CD14-positive monocyte (primary cell): ENCODE results near the gene F11. TPM values are rescaled to one million over a fixed set of nuclear protein-coding genes. Genes with fewer than 3 reads are reported as not detected.
"Not testable (repeated sequence)": the region's sequence is repeated elsewhere in the genome, so short reads cannot be mapped to it uniquely, and the experiment has no call there.

ENCODE experiments used
- DNase-seq, 3 donors: peaks; one replicate each; pipeline ENCODE4 v3.0.0-alpha.2; 2011 to 2022
- H2AFZ ChIP-seq: 2 replicates; pipeline ENCODE4 v1.6.0; 2012; ENCODE audit warnings: mild to moderate bottlenecking, low read depth, low read length, inconsistent platforms; ENCODE audit not compliant: insufficient read depth, poor library complexity, severe bottlenecking
- H3K27ac ChIP-seq, 2 donors: 1 replicate in 1 of 2; 2 replicates in 1 of 2; pipeline ENCODE4 v1.5.1; 2012 to 2013; ENCODE audit warnings: low read length in 2 of 2, control low read depth in 1 of 2, inconsistent platforms in 1 of 2, low read depth in 1 of 2, mild to moderate bottlenecking in 1 of 2
- H3K27me3 ChIP-seq, 2 donors: one replicate each; pipeline versions ENCODE4 v1.6.0 to v1.6.1; 2011 to 2013; ENCODE audit warnings: low read length in 2 of 2; ENCODE audit not compliant: control insufficient read depth in 2 of 2, insufficient read depth in 2 of 2
- H3K36me3 ChIP-seq, 2 donors: replicated peaks in 1 of 2; 1 replicate in 1 of 2; 2 replicates in 1 of 2; pipeline versions ENCODE4 v1.5.1 to v1.6.1; 2012 to 2013; ENCODE audit warnings: low read length in 2 of 2, control low read depth in 1 of 2, inconsistent platforms in 1 of 2, mild to moderate bottlenecking in 1 of 2; ENCODE audit not compliant: insufficient read depth in 2 of 2, control insufficient read depth in 1 of 2
- H3K4me1 ChIP-seq, 2 donors: 1 replicate in 1 of 2; 2 replicates in 1 of 2; pipeline versions ENCODE4 v1.5.1 to v1.6.1; 2012 to 2013; ENCODE audit warnings: low read length in 2 of 2, control low read depth in 1 of 2, inconsistent platforms in 1 of 2, mild to moderate bottlenecking in 1 of 2, moderate library complexity in 1 of 2; ENCODE audit not compliant: insufficient read depth in 2 of 2, control insufficient read depth in 1 of 2
- H3K4me2 ChIP-seq: replicated peaks from 2 replicates; pipeline ENCODE3; 2012; ENCODE audit warnings: low read length, moderate library complexity, mild to moderate bottlenecking; ENCODE audit not compliant: poor library complexity, severe bottlenecking; ENCODE audit errors: extremely low read depth
- H3K4me3 ChIP-seq, 3 experiments: fragments of 200-600 bp in 1 of 3; sonication (generic) in 1 of 3; replicated peaks in 1 of 3; 1 replicate in 2 of 3; 2 replicates in 1 of 3; pipeline ENCODE4 v1.5.1; 2011 to 2013; ENCODE audit warnings: low read length in 3 of 3, mild to moderate bottlenecking in 3 of 3, control low read depth in 2 of 3, low read depth in 2 of 3, inconsistent platforms in 1 of 3, moderate library complexity in 1 of 3
- H3K79me2 ChIP-seq: 2 replicates; pipeline ENCODE4 v1.6.0; 2012; ENCODE audit warnings: mild to moderate bottlenecking, control low read depth, inconsistent platforms, low read length, moderate library complexity; ENCODE audit not compliant: insufficient read depth
- H3K9ac ChIP-seq: 2 replicates; pipeline ENCODE4 v1.6.0; 2017; ENCODE audit warnings: low read length, mild to moderate bottlenecking; ENCODE audit not compliant: insufficient read depth, poor library complexity, severe bottlenecking
- H3K9me3 ChIP-seq, 2 donors: replicated peaks in 1 of 2; 1 replicate in 1 of 2; 2 replicates in 1 of 2; pipeline versions ENCODE4 v1.5.1 to v1.6.1; 2012 to 2013; ENCODE audit warnings: low read length in 2 of 2, control low read depth in 1 of 2; ENCODE audit not compliant: control insufficient read depth in 1 of 2, insufficient read depth in 1 of 2
- H4K20me1 ChIP-seq: 2 replicates; pipeline ENCODE4 v1.6.0; 2012; ENCODE audit warnings: mild to moderate bottlenecking, low read length, control low read depth, moderate library complexity; ENCODE audit not compliant: insufficient read depth
- H3K27ac Mint-ChIP-seq, 7 donors: one replicate each; pipeline ENCODE4 v1.8.0; 2020; ENCODE audit warnings: mild to moderate bottlenecking in 7 of 7, mixed read lengths in 7 of 7, moderate library complexity in 6 of 7, inconsistent platforms in 2 of 7
- H3K27me3 Mint-ChIP-seq, 3 donors: one replicate each; pipeline ENCODE4 v1.8.0; 2021 to 2022; ENCODE audit warnings: low read depth in 3 of 3, mild to moderate bottlenecking in 3 of 3, mixed read lengths in 3 of 3, moderate library complexity in 3 of 3, inconsistent platforms in 1 of 3
- H3K36me3 Mint-ChIP-seq, 2 donors: one replicate each; pipeline ENCODE4 v1.8.0; 2020; ENCODE audit warnings: mixed read lengths in 2 of 2, inconsistent platforms in 1 of 2, mild to moderate bottlenecking in 1 of 2
- H3K4me1 Mint-ChIP-seq: one replicate; pipeline ENCODE4 v1.8.0; 2020; ENCODE audit warnings: mild to moderate bottlenecking, mixed read lengths
- H3K4me3 Mint-ChIP-seq, 2 donors: one replicate each; pipeline ENCODE4 v1.8.0; 2020; ENCODE audit warnings: mild to moderate bottlenecking in 2 of 2, mixed read lengths in 2 of 2, moderate library complexity in 1 of 2
- H3K9me3 Mint-ChIP-seq, 7 donors: one replicate each; pipeline ENCODE4 v1.8.0; 2020 to 2022; ENCODE audit warnings: mixed read lengths in 7 of 7, mild to moderate bottlenecking in 6 of 7, moderate library complexity in 6 of 7, inconsistent platforms in 2 of 7
- WGBS: methylation state at CpG from one replicate; pipeline ENCODE4 v1.1.5; 2013; ENCODE audit warnings: missing lambda C conversion rate; ENCODE audit not compliant: insufficient coverage; 5-methylcytosine and 5-hydroxymethylcytosine counted together
- intact Hi-C, 2 donors: fragments of 100-400 bp; cut with micrococcal nuclease; formaldehyde crosslinking; loops; one replicate each; pipeline versions ENCODE4 v1.15.0 to v1.15.1; 2023
- polyA plus RNA-seq, 3 donors: library from polyadenylated mRNA; depleted of rRNA in 1 of 3; unstranded in 2 of 3; stranded (reverse) in 1 of 3; fragments of 300-500 nt in 2 of 3; fragments of >200 nt in 1 of 3; fragmentation: Illumina TruSeq in 2 of 3; gene quantifications; 1 replicate in 2 of 3; 2 replicates in 1 of 3; pipeline ENCODE4 v1.2.3, GENCODE V29; 2012 to 2021
- TF ChIP-seq, protein P1 (sequence below): fragments of 200-600 bp; IDR thresholded peaks from one replicate; pipeline ENCODE4 v1.8.0; 2022; ENCODE audit warnings: antibody characterized with exemption, mild to moderate bottlenecking

F11 gene
- polyA plus RNA-seq, 3 donors, result not detected

DNA sequence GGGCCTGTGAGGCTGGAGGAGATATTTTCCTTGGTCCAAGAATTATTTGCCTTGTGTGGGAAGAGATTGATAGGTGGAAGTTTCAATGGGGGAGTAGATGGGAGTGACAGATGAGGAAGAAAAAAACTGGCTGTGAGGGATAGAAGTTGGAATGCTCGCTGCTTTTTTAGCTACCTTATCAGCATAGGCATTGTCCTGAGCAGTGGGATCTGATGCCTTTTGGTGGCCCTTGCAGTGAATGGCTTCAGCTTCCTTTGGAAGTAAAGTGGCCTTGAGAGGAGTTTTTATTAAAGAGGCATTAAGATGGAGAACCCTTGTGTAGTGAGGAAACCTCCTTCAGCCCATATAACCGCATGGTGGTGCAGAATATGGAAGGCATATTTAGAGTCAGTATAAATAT lies 22.7 kb upstream of the F11 start:
- WGBS, result 89% methylated on average over 1 of the region's 2 CpGs

DNA sequence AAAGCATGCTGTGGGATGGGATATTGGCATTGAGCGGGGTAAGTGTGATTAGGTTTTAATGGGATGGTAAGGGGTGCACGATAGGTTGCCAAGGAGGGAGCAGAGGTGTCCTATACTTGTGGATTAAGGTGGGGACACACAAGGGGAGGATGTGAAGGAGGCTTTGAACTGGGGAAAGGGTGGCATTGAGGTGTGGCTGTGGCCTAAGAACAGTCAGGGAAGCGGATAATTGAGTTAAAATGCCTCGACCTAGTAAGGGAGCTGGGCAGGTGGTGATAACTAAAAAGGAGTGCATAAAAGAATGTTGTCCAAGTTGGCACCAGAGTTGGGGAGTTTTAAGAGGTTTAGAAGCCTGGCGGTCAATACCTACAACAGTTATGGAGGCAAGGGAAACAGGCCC lies 21.2 kb upstream of the F11 start:
- TF ChIP-seq, protein P1, sequence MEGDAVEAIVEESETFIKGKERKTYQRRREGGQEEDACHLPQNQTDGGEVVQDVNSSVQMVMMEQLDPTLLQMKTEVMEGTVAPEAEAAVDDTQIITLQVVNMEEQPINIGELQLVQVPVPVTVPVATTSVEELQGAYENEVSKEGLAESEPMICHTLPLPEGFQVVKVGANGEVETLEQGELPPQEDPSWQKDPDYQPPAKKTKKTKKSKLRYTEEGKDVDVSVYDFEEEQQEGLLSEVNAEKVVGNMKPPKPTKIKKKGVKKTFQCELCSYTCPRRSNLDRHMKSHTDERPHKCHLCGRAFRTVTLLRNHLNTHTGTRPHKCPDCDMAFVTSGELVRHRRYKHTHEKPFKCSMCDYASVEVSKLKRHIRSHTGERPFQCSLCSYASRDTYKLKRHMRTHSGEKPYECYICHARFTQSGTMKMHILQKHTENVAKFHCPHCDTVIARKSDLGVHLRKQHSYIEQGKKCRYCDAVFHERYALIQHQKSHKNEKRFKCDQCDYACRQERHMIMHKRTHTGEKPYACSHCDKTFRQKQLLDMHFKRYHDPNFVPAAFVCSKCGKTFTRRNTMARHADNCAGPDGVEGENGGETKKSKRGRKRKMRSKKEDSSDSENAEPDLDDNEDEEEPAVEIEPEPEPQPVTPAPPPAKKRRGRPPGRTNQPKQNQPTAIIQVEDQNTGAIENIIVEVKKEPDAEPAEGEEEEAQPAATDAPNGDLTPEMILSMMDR, result no peak
- no peak overlapping the region for H3K4me3 Mint-ChIP-seq
- peaks cover 4 to 16% (median 13%) of the 10 kb centered on the region in 7 donors for H3K9me3 Mint-ChIP-seq

More for the DNA sequence above, 22.7 kb upstream of the F11 start:
- Mint-ChIP-seq H3K36me3 (no peaks in the 10 kb centered on the region), H3K4me1 (no peaks in the 10 kb centered on the region), H3K27me3 (peaks cover 0 to 1% (median 0%) of the 10 kb centered on the region in 3 donors), H3K27ac (no peak overlapping the region), H3K9me3 (peaks cover 4 to 16% (median 13%) of the 10 kb centered on the region in 7 donors), H3K4me3 (no peak overlapping the region)
- intact Hi-C loops, result no loop called here
- TF ChIP-seq, protein P1, result no peak
- DNase-seq, result no peak
- H4K20me1 ChIP-seq, result no peaks in the 10 kb centered on the region
- no peaks in the 10 kb centered on the region for H3K36me3 ChIP-seq
- H3K27me3 ChIP-seq, result no peaks in the 10 kb centered on the region
- H3K4me1 ChIP-seq, result no peaks in the 10 kb centered on the region
- peaks cover 0 to 12% of the 10 kb centered on the region in 2 donors for H3K9me3 ChIP-seq
- H3K79me2 ChIP-seq, result no peaks in the 10 kb centered on the region
- H3K4me3 ChIP-seq, result no peak overlapping the region
- no peak overlapping the region for H2AFZ ChIP-seq
- H3K9ac ChIP-seq, result no peak overlapping the region
- H3K4me2 ChIP-seq, result no peak overlapping the region
- no peak overlapping the region for H3K27ac ChIP-seq

GRCh38 chr4:186247062-186247752 lies 18.8 kb upstream of the F11 start:
- H3K36me3 ChIP-seq, H3K4me3 Mint-ChIP-seq, H3K4me3 ChIP-seq, H3K79me2 ChIP-seq, H3K27ac ChIP-seq, H3K4me2 ChIP-seq, H3K27ac Mint-ChIP-seq, H2AFZ ChIP-seq, H3K36me3 Mint-ChIP-seq, H3K27me3 Mint-ChIP-seq, H3K4me1 Mint-ChIP-seq, intact Hi-C loops, DNase-seq, H3K9ac ChIP-seq, H3K9me3 ChIP-seq, H3K27me3 ChIP-seq, H4K20me1 ChIP-seq, H3K4me1 ChIP-seq: not testable (repeated sequence)
- peaks cover 4 to 16% (median 13%) of the 10 kb centered on the region in 7 donors for H3K9me3 Mint-ChIP-seq
- WGBS, result 93% methylated on average over 5 of the region's 9 CpGs

More for the DNA sequence above, 21.2 kb upstream of the F11 start:
- Histone ChIP-seq H3K4me2 (no peak overlapping the region), H4K20me1 (no peaks in the 10 kb centered on the region), H3K4me3 (no peak overlapping the region), H2AFZ (no peak overlapping the region), H3K9ac (no peak overlapping the region), H3K36me3 (no peaks in the 10 kb centered on the region), H3K4me1 (no peaks in the 10 kb centered on the region), H3K27me3 (no peaks in the 10 kb centered on the region), H3K79me2 (no peaks in the 10 kb centered on the region), H3K9me3 (peaks cover 0 to 12% of the 10 kb centered on the region in 2 donors), H3K27ac (no peak overlapping the region)
- intact Hi-C loops, result no loop called here
- Mint-ChIP-seq H3K4me1 (no peaks in the 10 kb centered on the region), H3K27ac (no peak overlapping the region), H3K36me3 (no peaks in the 10 kb centered on the region), H3K27me3 (peaks cover 0 to 1% (median 0%) of the 10 kb centered on the region in 3 donors)
- WGBS, result 85% methylated on average over 4 of the region's 5 CpGs
- DNase-seq, result no peak
